ENCODE measurements around the gene CLDN20.

The CLDN20 gene

DNA sequence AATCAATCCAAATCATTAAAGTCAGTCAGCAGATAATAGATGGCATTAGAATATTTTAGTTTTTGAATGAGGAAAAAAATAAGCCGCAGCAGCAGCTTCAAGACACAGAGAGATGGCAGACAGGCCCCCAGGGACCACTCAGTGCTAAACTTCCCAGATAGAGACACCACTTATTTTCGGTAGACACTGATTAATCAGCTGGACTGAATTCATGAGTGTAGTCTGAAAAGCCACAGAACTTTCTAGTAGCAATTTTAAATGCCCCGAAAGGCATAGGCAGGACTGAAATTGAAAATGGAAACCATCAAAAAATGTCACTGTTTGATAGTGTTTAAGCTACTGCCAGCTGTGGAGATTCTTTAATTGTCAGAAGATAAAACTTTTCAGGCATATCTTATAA is 3.1 kb upstream of the CLDN20 start:
- H3K27me3 ChIP-seq (replicated peaks in 2 of 5; ENCODE audit: control insufficient read depth in 4 of 5, insufficient read depth in 5 of 5, low read length in 4 of 5) = no peaks in the 10 kb centered on the region
- H3K36me3 ChIP-seq (ENCODE audit: control insufficient read depth in 4 of 4, insufficient read depth in 4 of 4, low read length in 3 of 4) = peaks cover 13 to 69% (median 56%) of the 10 kb centered on the region in 4 experiments
- H3K4me3 ChIP-seq (ENCODE audit: control insufficient read depth in 1 of 7, extremely low read depth in 1 of 7, insufficient read depth in 4 of 7, low read depth in 2 of 7, low read length in 6 of 7) = no peak overlapping the region
- no peaks in the 10 kb centered on the region for H3K4me1 ChIP-seq (ENCODE audit: control extremely low read depth in 1 of 4, control insufficient read depth in 4 of 4, insufficient read depth in 4 of 4, low read length in 3 of 4)
- POLR2A ChIA-PET = no interaction called here
- no peak for DNase-seq
- CTCF ChIA-PET = no interaction called here
- no peak overlapping the region for H3K27ac ChIP-seq (ENCODE audit: insufficient read depth in 1 of 2, low read depth in 1 of 2, low read length in 2 of 2, poor library complexity in 1 of 2, severe bottlenecking in 2 of 2)
- 67% methylated on average over 3 of the region's 3 CpGs for WGBS (ENCODE audit: insufficient coverage)
- H3K9me3 ChIP-seq (ENCODE audit: control extremely low read depth in 1 of 5, control insufficient read depth in 4 of 5, insufficient read depth in 2 of 5, low read depth in 1 of 5, low read length in 4 of 5) = no peaks in the 10 kb centered on the region

DNA sequence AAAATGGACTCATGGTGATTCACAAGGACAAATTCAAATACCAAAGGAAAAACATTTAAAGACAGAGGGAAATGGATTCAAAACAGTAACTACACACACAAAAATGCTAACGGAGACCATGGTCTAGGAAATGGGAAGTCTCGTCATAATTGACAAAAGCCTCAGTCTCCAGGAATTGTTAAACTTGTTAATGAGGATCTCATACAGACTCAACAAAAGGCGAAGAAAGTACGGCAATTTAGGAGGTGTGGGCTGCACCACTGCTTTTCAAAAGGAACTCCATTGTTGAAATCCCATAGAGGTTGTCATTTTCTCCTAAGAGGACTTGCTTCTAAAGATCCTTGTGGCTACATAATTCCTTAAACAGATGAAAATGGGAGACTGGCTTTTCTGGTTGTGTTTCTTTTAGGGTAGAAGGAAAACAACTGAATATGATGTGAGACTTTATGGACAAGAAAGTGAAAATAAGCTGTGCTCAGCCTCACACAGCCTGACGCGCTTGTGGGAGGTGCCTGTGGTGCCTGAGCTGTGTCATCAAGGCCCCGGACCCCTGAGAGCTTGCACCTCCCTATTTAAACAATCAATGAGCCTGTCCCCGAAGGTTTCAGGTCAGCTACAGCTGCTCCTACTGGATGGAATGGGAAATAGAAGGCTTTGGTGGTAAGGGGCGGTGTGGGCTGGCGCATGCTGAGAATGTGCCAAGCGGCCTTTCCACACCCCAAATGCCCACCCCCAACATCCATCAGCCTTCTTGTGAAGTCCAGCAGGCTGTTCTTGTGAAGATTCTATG is 2.5 kb upstream of the CLDN20 start:
- Histone ChIP-seq H3K27me3 (replicated peaks in 2 of 5; ENCODE audit: control insufficient read depth in 4 of 5, insufficient read depth in 5 of 5, low read length in 4 of 5) (no peaks in the 10 kb centered on the region), H3K9me3 (ENCODE audit: control extremely low read depth in 1 of 5, control insufficient read depth in 4 of 5, insufficient read depth in 2 of 5, low read depth in 1 of 5, low read length in 4 of 5) (no peaks in the 10 kb centered on the region), H3K27ac (ENCODE audit: insufficient read depth in 1 of 2, low read depth in 1 of 2, low read length in 2 of 2, poor library complexity in 1 of 2, severe bottlenecking in 2 of 2) (no peak overlapping the region), H3K4me1 (ENCODE audit: control extremely low read depth in 1 of 4, control insufficient read depth in 4 of 4, insufficient read depth in 4 of 4, low read length in 3 of 4) (no peaks in the 10 kb centered on the region), H3K36me3 (ENCODE audit: control insufficient read depth in 4 of 4, insufficient read depth in 4 of 4, low read length in 3 of 4) (peaks cover 12 to 64% (median 54%) of the 10 kb centered on the region in 4 experiments), H3K4me3 (ENCODE audit: control insufficient read depth in 1 of 7, extremely low read depth in 1 of 7, insufficient read depth in 4 of 7, low read depth in 2 of 7, low read length in 6 of 7) (no peak overlapping the region)
- 100% methylated on average over 5 of the region's 11 CpGs for WGBS (ENCODE audit: insufficient coverage)
- DNase-seq = no peak
- POLR2A ChIA-PET = no interaction called here
- CTCF ChIA-PET = interaction anchor here (1.6 kb wide), 1 partner anchor 13 kb away, joined by 4 read pairs; no protein-coding TSS in a partner anchor

DNA sequence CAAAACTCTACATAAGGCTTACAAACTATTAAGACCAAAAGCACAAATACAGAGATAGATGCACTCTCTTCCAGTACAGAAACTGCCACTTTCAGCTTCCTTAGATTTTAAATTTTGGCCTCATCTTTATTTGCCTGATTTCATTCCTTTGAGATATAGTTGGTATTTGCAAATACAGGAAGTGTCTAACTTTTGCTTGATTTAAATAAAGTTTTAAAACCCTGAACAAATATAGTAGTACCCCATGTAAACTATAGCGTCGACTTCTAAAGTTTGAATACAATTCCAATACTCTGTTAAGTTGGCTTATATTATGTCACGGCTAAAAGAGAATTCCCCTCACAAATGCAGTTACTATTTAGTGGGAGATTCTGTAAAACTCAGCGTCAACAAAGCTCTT is 1.2 kb upstream of the CLDN20 start:
- no peak for DNase-seq
- 100% methylated on average over 1 of the region's 4 CpGs for WGBS (ENCODE audit: insufficient coverage)
- H3K27ac ChIP-seq (ENCODE audit: insufficient read depth in 1 of 2, low read depth in 1 of 2, low read length in 2 of 2, poor library complexity in 1 of 2, severe bottlenecking in 2 of 2) = no peak overlapping the region
- no peaks in the 10 kb centered on the region for H3K4me1 ChIP-seq (ENCODE audit: control extremely low read depth in 1 of 4, control insufficient read depth in 4 of 4, insufficient read depth in 4 of 4, low read length in 3 of 4)
- no peaks in the 10 kb centered on the region for H3K9me3 ChIP-seq (ENCODE audit: control extremely low read depth in 1 of 5, control insufficient read depth in 4 of 5, insufficient read depth in 2 of 5, low read depth in 1 of 5, low read length in 4 of 5)
- ChIA-PET CTCF (interaction anchor here (1.6 kb wide), 1 partner anchor 14 kb away, joined by 4 read pairs; no protein-coding TSS in a partner anchor), POLR2A (no interaction called here)
- no peak overlapping the region for H3K4me3 ChIP-seq (ENCODE audit: control insufficient read depth in 1 of 7, extremely low read depth in 1 of 7, insufficient read depth in 4 of 7, low read depth in 2 of 7, low read length in 6 of 7)
- H3K36me3 ChIP-seq (ENCODE audit: control insufficient read depth in 4 of 4, insufficient read depth in 4 of 4, low read length in 3 of 4) = peaks cover 5 to 56% (median 43%) of the 10 kb centered on the region in 4 experiments
- H3K27me3 ChIP-seq (replicated peaks in 2 of 5; ENCODE audit: control insufficient read depth in 4 of 5, insufficient read depth in 5 of 5, low read length in 4 of 5) = no peaks in the 10 kb centered on the region

DNA sequence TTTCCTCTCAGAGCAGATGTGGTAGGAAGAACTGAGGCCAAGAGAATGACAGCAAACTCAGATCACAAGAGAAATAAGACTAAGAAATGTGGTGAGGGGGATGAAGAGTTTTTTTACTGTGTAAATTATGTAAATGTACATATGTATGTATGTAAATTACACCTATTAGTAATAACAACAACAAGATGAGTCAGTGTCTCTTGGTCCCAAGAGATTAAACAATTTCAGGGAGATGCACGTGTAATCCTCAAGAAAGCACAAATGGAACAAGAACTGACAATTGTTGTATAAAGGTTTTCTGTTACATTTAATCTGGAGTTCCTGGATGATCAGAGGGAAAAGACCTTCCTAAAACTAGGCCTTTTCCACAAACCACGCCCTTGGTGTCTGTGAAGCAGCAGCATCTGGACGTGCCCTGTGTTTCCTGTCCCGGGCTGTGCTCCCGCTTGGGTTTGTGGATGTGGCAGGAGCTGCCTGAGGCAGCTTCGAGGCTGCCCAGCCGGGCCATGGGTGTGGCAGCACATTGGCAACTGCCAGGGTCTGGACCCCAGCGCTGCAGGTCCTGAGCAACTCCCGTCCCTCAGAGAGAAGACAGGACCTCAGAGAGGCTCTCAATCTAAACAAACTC is 994 bp downstream of the CLDN20 start:
- Histone ChIP-seq H3K4me1 (ENCODE audit: control extremely low read depth in 1 of 4, control insufficient read depth in 4 of 4, insufficient read depth in 4 of 4, low read length in 3 of 4) (no peaks in the 10 kb centered on the region), H3K9me3 (ENCODE audit: control extremely low read depth in 1 of 5, control insufficient read depth in 4 of 5, insufficient read depth in 2 of 5, low read depth in 1 of 5, low read length in 4 of 5) (no peaks in the 10 kb centered on the region), H3K27me3 (replicated peaks in 2 of 5; ENCODE audit: control insufficient read depth in 4 of 5, insufficient read depth in 5 of 5, low read length in 4 of 5) (no peaks in the 10 kb centered on the region), H3K36me3 (ENCODE audit: control insufficient read depth in 4 of 4, insufficient read depth in 4 of 4, low read length in 3 of 4) (peaks cover 2 to 37% (median 25%) of the 10 kb centered on the region in 4 experiments), H3K27ac (ENCODE audit: insufficient read depth in 1 of 2, low read depth in 1 of 2, low read length in 2 of 2, poor library complexity in 1 of 2, severe bottlenecking in 2 of 2) (no peak overlapping the region), H3K4me3 (ENCODE audit: control insufficient read depth in 1 of 7, extremely low read depth in 1 of 7, insufficient read depth in 4 of 7, low read depth in 2 of 7, low read length in 6 of 7) (no peak overlapping the region)
- WGBS (ENCODE audit: insufficient coverage) = 84% methylated on average over 7 of the region's 9 CpGs
- DNase-seq = no peak
- CTCF ChIA-PET = interaction anchor here (1.3 kb wide), 1 partner anchor 25 kb away, joined by 3 read pairs; no protein-coding TSS in a partner anchor
- POLR2A ChIA-PET = no interaction called here

DNA sequence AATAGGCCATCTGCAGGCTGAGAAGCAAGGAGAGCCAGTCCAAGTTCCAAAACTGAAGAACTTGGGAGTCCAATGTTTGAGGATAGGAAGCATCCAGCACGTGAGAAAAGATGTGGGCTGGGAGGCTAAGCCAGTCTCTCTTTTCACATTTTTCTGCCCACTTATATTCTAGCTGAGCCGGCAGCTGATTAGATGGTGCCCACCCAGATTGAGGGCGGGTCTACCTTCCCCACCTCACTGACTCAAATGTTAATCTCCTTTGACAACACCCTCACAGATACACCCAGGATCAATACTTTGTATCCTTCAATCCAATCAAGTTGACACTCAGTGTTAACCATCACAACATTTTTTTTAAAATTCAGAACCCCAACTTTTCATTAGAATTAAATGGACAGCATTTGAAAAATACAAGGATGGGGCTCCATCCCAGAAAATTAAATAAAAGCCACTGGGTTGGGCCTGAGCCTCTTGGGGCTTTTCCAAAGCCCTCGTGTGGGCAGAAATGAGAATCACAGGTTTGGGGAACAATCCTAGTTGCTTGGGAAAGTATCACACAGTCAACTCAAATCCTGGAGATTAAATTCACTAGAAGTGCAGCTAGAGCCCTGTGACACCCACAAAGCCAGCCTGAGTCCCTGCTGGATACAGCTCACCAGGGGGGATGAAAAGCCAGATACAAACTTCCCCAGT is 2.2 kb downstream of the CLDN20 start:
- Histone ChIP-seq H3K27me3 (replicated peaks in 2 of 5; ENCODE audit: control insufficient read depth in 4 of 5, insufficient read depth in 5 of 5, low read length in 4 of 5) (no peaks in the 10 kb centered on the region), H3K36me3 (ENCODE audit: control insufficient read depth in 4 of 4, insufficient read depth in 4 of 4, low read length in 3 of 4) (peaks cover 2 to 32% (median 19%) of the 10 kb centered on the region in 4 experiments), H3K9me3 (ENCODE audit: control extremely low read depth in 1 of 5, control insufficient read depth in 4 of 5, insufficient read depth in 2 of 5, low read depth in 1 of 5, low read length in 4 of 5) (no peaks in the 10 kb centered on the region), H3K27ac (ENCODE audit: insufficient read depth in 1 of 2, low read depth in 1 of 2, low read length in 2 of 2, poor library complexity in 1 of 2, severe bottlenecking in 2 of 2) (no peak overlapping the region), H3K4me3 (ENCODE audit: control insufficient read depth in 1 of 7, extremely low read depth in 1 of 7, insufficient read depth in 4 of 7, low read depth in 2 of 7, low read length in 6 of 7) (no peak overlapping the region), H3K4me1 (ENCODE audit: control extremely low read depth in 1 of 4, control insufficient read depth in 4 of 4, insufficient read depth in 4 of 4, low read length in 3 of 4) (no peaks in the 10 kb centered on the region)
- WGBS (ENCODE audit: insufficient coverage) = 95% methylated on average over 3 of the region's 4 CpGs
- CTCF ChIA-PET = interaction anchor here (1.3 to 2.0 kb wide), 3 partner anchors 11 to 89 kb away, joined by 3 to 10 read pairs (median 4); no protein-coding TSS in a partner anchor
- POLR2A ChIA-PET = no interaction called here
- no peak for DNase-seq

DNA sequence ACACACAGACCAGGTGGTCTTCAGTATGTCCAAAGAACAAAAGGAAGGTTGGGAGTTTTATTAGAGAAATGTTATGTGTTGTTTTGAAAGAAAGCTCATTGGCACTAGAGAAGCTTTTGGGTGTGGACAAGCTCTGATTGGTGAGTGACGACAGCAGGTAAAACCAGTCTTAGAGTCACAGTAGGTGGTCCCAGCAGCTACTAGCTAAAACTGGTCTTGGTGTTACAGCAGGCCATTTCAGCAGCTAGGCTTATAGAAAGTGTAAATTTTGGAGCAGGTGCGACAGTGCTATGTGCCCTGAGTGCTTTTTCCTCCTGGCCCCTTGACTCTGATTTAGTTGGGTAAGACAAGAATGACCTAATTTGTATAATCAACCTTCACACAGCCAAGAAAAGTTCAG is 3.6 kb downstream of the CLDN20 start:
- WGBS (ENCODE audit: insufficient coverage) = 100% methylated on average over 1 of the region's 2 CpGs
- Histone ChIP-seq H3K27me3 (replicated peaks in 2 of 5; ENCODE audit: control insufficient read depth in 4 of 5, insufficient read depth in 5 of 5, low read length in 4 of 5) (no peaks in the 10 kb centered on the region), H3K4me1 (ENCODE audit: control extremely low read depth in 1 of 4, control insufficient read depth in 4 of 4, insufficient read depth in 4 of 4, low read length in 3 of 4) (no peaks in the 10 kb centered on the region), H3K27ac (ENCODE audit: insufficient read depth in 1 of 2, low read depth in 1 of 2, low read length in 2 of 2, poor library complexity in 1 of 2, severe bottlenecking in 2 of 2) (no peak overlapping the region), H3K4me3 (ENCODE audit: control insufficient read depth in 1 of 7, extremely low read depth in 1 of 7, insufficient read depth in 4 of 7, low read depth in 2 of 7, low read length in 6 of 7) (no peak overlapping the region), H3K36me3 (ENCODE audit: control insufficient read depth in 4 of 4, insufficient read depth in 4 of 4, low read length in 3 of 4) (peaks cover 2 to 29% (median 15%) of the 10 kb centered on the region in 4 experiments), H3K9me3 (ENCODE audit: control extremely low read depth in 1 of 5, control insufficient read depth in 4 of 5, insufficient read depth in 2 of 5, low read depth in 1 of 5, low read length in 4 of 5) (no peaks in the 10 kb centered on the region)
- CTCF ChIA-PET = interaction anchor here (1.0 to 2.0 kb wide), 5 partner anchors 9 to 90 kb away, joined by 3 to 10 read pairs (median 4); no protein-coding TSS in a partner anchor
- POLR2A ChIA-PET = no interaction called here
- no peak for DNase-seq

All from common myeloid progenitor, CD34-positive (primary cell).